Measurements from ENCODE around the gene RHBDL2. TPM values are rescaled to one million over a fixed set of nuclear protein-coding genes. Genes with fewer than 3 reads are reported as not detected.

RHBDL2 gene
- total and polyA plus RNA-seq, 2 of the 4 experiments (the other 2 are of a cell fraction) = 0.36 to 0.38 TPM

DNA sequence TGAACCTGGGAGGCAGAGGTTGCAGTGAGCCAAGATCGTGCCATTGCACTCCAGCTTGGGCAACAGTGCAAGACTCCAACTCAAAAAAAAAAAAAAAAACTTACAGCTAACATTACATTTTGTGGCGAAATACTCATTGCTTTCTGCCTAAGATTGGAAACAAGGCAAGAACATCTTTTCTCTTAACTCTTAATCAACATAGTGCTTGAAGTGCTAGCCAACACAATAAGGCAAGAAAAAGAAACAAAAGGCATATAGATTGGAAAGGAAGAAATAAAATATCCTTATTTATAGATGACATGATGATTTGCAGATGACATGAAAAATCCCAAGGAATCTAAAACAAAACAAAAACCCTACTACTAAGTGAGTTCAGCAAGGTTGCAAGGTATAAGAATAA is 35.6 kb downstream of the RHBDL2 start:
- H2BK5ac ChIP-seq (ENCODE audit: low read depth, low read length, poor library complexity, severe bottlenecking) = no peak overlapping the region
- H3K9ac ChIP-seq (ENCODE audit: low read depth, low read length) = no peak overlapping the region
- BruUV-seq (replicated peaks) = no TSS peak
- H3K14ac ChIP-seq (replicated peaks; ENCODE audit: low read depth, low read length) = no peak overlapping the region
- H3K27me3 ChIP-seq (ENCODE audit: control insufficient read depth, insufficient read depth, low read length) = no peaks in the 10 kb centered on the region
- no peak overlapping the region for H2AFZ ChIP-seq (replicated peaks; ENCODE audit: low read length, poor library complexity)
- H3K36me3 ChIP-seq (ENCODE audit: control insufficient read depth, insufficient read depth, low read length) = no peaks in the 10 kb centered on the region
- ChIA-PET POLR2A (ENCODE audit: unreplicated experiment) (no interaction called here), CTCF (interaction anchor here (1.4 kb wide), 1 partner anchor 10 kb away, joined by 3 read pairs; no protein-coding TSS in a partner anchor)
- no peak overlapping the region for H4K8ac ChIP-seq (ENCODE audit: low read depth in 2 of 2, low read length in 2 of 2)
- H3K4me1 ChIP-seq (ENCODE audit: control insufficient read depth, insufficient read depth, low read length) = no peaks in the 10 kb centered on the region
- no peak overlapping the region for H2BK20ac ChIP-seq (ENCODE audit: low read depth, low read length)
- no peak overlapping the region for H3K27ac ChIP-seq (ENCODE audit: insufficient read depth, low read length)
- in situ Hi-C loops (cut with MboI; ENCODE audit: low sequenced_read_pairs) = no loop called here
- no peak overlapping the region for H3K4me2 ChIP-seq (ENCODE audit: low read depth, low read length)
- ATAC-seq (ENCODE audit: low read depth) (no peak), DNase-seq (no peak)
- H2AK9ac ChIP-seq (replicated peaks; ENCODE audit: low read depth, low read length, poor library complexity) = no peak overlapping the region
- no peak for TF ChIP-seq FOS (IDR thresholded peaks at IDR 0.05; ENCODE audit: low read depth, low read length)
- no peak overlapping the region for H3K56ac ChIP-seq (ENCODE audit: extremely low read depth, insufficient read depth, low read length)
- H3K9me1 ChIP-seq (ENCODE audit: insufficient read depth, low read length) = no peaks in the 10 kb centered on the region
- H4K91ac ChIP-seq (ENCODE audit: insufficient read depth, low read depth, low read length) = no peak overlapping the region
- no peak overlapping the region for H2BK15ac ChIP-seq (ENCODE audit: low read depth, low read length)
- no peaks in the 10 kb centered on the region for H4K20me1 ChIP-seq (ENCODE audit: insufficient read depth, low read length)
- H4K5ac ChIP-seq (ENCODE audit: low read depth, low read length) = no peak overlapping the region
- dilution Hi-C loops (cut with HindIII; ENCODE audit: low sequenced_read_pairs, unreplicated experiment) = no loop called here
- no peak overlapping the region for H3K23ac ChIP-seq (ENCODE audit: low read depth, low read length)
- intact Hi-C loops (cut with micrococcal nuclease) = no loop called here
- no peak overlapping the region for H3K4ac ChIP-seq (ENCODE audit: low read depth, low read length)
- H2BK120ac ChIP-seq (ENCODE audit: low read depth, low read length) = no peak overlapping the region
- no CpG with 5 or more reads among the region's 2 CpGs for WGBS, 2 experiments (ENCODE audit: extremely low coverage in 2 of 2, insufficient read length in 1 of 2)
- no peak overlapping the region for H2AK5ac ChIP-seq (ENCODE audit: low read depth, low read length)
- no peaks in the 10 kb centered on the region for H3K79me1 ChIP-seq (ENCODE audit: low read depth in 1 of 2, low read length in 2 of 2)
- no peak overlapping the region for H3K18ac ChIP-seq (ENCODE audit: low read depth, low read length)
- no peaks in the 10 kb centered on the region for H3K9me3 ChIP-seq (ENCODE audit: control insufficient read depth, insufficient read depth, low read length)
- H3K4me3 ChIP-seq (ENCODE audit: insufficient read depth, low read depth, low read length) = no peak overlapping the region

Data from IMR-90 (cell line).